Measurements from ENCODE around the gene STAB1. TPM values are rescaled to one million over a fixed set of nuclear protein-coding genes. Genes with fewer than 3 reads are reported as not detected.

STAB1 gene, protein sequence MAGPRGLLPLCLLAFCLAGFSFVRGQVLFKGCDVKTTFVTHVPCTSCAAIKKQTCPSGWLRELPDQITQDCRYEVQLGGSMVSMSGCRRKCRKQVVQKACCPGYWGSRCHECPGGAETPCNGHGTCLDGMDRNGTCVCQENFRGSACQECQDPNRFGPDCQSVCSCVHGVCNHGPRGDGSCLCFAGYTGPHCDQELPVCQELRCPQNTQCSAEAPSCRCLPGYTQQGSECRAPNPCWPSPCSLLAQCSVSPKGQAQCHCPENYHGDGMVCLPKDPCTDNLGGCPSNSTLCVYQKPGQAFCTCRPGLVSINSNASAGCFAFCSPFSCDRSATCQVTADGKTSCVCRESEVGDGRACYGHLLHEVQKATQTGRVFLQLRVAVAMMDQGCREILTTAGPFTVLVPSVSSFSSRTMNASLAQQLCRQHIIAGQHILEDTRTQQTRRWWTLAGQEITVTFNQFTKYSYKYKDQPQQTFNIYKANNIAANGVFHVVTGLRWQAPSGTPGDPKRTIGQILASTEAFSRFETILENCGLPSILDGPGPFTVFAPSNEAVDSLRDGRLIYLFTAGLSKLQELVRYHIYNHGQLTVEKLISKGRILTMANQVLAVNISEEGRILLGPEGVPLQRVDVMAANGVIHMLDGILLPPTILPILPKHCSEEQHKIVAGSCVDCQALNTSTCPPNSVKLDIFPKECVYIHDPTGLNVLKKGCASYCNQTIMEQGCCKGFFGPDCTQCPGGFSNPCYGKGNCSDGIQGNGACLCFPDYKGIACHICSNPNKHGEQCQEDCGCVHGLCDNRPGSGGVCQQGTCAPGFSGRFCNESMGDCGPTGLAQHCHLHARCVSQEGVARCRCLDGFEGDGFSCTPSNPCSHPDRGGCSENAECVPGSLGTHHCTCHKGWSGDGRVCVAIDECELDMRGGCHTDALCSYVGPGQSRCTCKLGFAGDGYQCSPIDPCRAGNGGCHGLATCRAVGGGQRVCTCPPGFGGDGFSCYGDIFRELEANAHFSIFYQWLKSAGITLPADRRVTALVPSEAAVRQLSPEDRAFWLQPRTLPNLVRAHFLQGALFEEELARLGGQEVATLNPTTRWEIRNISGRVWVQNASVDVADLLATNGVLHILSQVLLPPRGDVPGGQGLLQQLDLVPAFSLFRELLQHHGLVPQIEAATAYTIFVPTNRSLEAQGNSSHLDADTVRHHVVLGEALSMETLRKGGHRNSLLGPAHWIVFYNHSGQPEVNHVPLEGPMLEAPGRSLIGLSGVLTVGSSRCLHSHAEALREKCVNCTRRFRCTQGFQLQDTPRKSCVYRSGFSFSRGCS (N-terminal part only)
- total RNA-seq: under 1 TPM; 0.09 to 0.14 TPM

DNA sequence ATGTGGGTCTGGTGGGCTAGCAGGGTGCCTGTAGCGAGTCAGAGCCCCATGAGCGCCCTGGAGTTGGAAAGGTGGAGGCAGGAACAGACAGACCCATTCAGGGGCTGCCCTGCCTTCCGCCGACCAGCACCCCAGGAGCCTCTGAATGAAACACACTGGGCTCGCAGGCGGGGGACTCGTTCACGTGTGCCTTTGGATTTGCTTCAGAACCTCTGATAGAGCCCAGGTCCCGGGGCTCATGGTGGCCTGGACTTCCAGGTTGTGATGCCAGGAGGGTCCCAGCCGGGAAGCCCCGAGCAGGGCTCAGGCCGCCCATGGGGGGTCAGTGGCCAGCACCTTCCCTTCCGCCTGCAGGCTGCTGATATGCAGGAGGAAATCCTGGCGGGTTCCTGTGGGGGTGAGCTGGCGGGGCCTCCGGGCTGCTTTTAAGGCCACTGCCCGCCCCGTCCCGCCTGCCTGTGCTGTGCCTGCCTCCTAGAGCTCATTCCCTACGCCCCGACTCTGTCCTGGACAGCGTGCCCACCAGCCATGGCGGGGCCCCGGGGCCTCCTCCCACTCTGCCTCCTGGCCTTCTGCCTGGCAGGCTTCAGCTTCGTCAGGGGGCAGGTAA, at the start of gene STAB1:
Gene STAB1 (plus strand): TSS at position 453 of the 610 bp plus-strand sequence. CDS start 76 bp downstream, at position 529.
- Mint-ChIP-seq H3K9me3 (ENCODE audit: low read depth) (no peaks in the 10 kb centered on the region), H3K36me3 (ENCODE audit: low read depth) (peaks cover 15% of the 10 kb centered on the region), H3K4me3 (no peak within 1 kb of the TSS), H3K27me3 (peaks cover 2% of the 10 kb centered on the region), H3K27ac (no peak within 1 kb of the TSS), H3K4me1 (no peaks in the 10 kb centered on the region)
- ATAC-seq (no peak), DNase-seq (no peak)
- POLR2A ChIA-PET: interaction anchor here (0.6 kb wide), 2 partner anchors 26 to 145 kb away, joined by 3 to 5 read pairs; no protein-coding TSS in a partner anchor
- intact Hi-C loops (cut with DNase I, micrococcal nuclease): no loop called here
- CTCF ChIA-PET: interaction anchor here (0.7 to 1.1 kb wide), 2 partner anchors 11 to 20 kb away, joined by 3 read pairs; no protein-coding TSS in a partner anchor

DNA sequence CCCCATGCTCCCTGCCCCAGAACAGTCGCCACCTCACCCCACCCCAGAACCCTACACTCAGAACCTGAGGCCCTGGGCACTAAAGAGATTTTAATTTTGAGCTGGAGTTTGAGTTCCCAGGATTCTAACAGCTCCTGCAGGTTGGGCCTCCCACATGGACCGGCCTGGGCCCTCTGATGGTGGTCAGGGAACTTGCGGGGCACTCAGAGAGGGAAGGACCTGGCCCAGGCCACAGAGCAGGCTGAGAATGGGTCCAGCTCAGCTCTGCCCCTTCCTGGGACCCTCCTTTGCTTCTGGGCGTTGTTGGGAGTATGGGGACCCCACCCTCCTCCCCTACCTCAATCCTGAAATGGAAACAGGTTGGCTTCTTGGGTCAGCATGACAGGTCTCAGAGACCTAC, 49.1 kb upstream of the STAB1 start:
- no peaks in the 10 kb centered on the region for H3K9me3 Mint-ChIP-seq (ENCODE audit: low read depth)

GRCh38 chr3:52446631-52447511, 48.3 kb upstream of the STAB1 start:
- Mint-ChIP-seq H3K9me3 (ENCODE audit: low read depth) (no peaks in the 10 kb centered on the region), H3K36me3 (ENCODE audit: low read depth) (no peaks in the 10 kb centered on the region), H3K27me3 (no peaks in the 10 kb centered on the region), H3K27ac (no peak overlapping the region), H3K4me3 (no peak overlapping the region), H3K4me1 (no peaks in the 10 kb centered on the region)
- CTCF ChIA-PET: interaction anchor here (0.5 to 6.9 kb wide), 16 partner anchors 8 to 214 kb away, joined by 3 to 97 read pairs (median 5); partner anchors contain the start of gene UQCC5
- intact Hi-C loops (cut with DNase I, micrococcal nuclease): loop anchor here (1.0 to 10.0 kb wide), 5 partner anchors 19 to 446 kb away; partner anchors contain the start of gene TLR9 (in 1 of the 2)
- POLR2A ChIA-PET: no interaction called here
- peak; percentile 73 for ATAC-seq
- DNase-seq: peak; percentile 83

More for the DNA sequence above, 49.1 kb upstream of the STAB1 start:
- Mint-ChIP-seq H3K4me1 (no peaks in the 10 kb centered on the region), H3K27me3 (no peaks in the 10 kb centered on the region), H3K36me3 (ENCODE audit: low read depth) (no peaks in the 10 kb centered on the region), H3K27ac (no peak overlapping the region), H3K4me3 (no peak overlapping the region)
- ChIA-PET POLR2A (no interaction called here), CTCF (interaction anchor here (0.6 to 6.9 kb wide), 13 partner anchors 7 to 107 kb away, joined by 3 to 97 read pairs (median 5); partner anchors contain the start of genes TNNC1 and UQCC5)
- ATAC-seq: no peak
- intact Hi-C loops (cut with DNase I, micrococcal nuclease): loop anchor here (2.0 to 10.0 kb wide), 3 partner anchors 221 to 445 kb away; partner anchors contain the start of gene TLR9 (in 1 of the 2)
- DNase-seq: no peak

DNA sequence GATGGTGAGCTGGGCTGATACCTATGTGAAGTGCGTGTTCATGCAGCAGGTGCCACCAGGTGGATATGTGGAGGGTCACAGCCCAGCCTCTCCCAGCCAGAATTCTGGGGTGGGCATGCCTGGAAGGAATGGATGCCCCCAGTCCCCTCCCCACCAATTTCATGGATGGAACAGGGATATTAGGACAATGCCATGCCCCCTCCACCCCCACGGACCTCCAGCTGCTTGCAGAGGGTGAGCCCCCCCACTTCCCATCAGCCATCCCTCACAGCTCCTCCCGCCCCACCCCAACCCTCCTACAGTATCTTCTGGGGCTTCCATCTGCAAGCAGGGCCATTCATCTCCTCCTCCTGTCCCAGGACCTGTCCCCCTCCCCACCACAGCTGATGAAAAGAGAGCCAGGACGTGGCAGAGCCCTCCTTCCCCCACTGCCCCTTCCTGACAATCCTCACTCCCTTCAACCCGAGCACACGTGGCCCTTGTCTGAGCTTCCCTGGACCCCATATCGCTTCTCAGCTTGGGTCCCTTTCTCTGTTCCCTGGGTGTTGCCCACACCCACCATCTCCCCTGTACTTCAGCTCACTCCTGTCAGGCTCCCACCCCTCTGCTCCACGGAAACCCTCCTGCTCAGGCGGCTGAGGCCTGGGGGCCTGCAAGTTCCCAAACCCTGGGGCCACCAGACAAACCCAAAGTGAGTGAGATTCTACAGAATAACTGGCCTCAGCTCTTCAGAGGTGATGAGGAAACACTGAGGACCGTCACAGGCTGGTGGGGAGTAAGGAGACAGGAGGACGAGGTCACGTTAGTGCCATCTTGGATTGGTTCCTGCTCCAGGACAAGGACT, 47.4 kb upstream of the STAB1 start:
- CTCF ChIA-PET: interaction anchor here (0.5 to 6.9 kb wide), 20 partner anchors 9 to 446 kb away, joined by 3 to 97 read pairs (median 4); no protein-coding TSS in a partner anchor

GRCh38 chr3:52450489-52451236, 44.5 kb upstream of the STAB1 start:
- H3K27me3 Mint-ChIP-seq: no peaks in the 10 kb centered on the region
- no peaks in the 10 kb centered on the region for H3K9me3 Mint-ChIP-seq (ENCODE audit: low read depth)
- POLR2A ChIA-PET: no interaction called here

More for the DNA sequence above, 47.4 kb upstream of the STAB1 start:
- no peak overlapping the region for H3K4me3 Mint-ChIP-seq
- H3K27ac Mint-ChIP-seq: no peak overlapping the region
- intact Hi-C loops (cut with DNase I, micrococcal nuclease): loop anchor here (1.0 to 10.0 kb wide), 5 partner anchors 19 to 447 kb away; partner anchors contain the start of gene TLR9 (in 1 of the 2)
- ATAC-seq (no peak), DNase-seq (no peak)
- no peaks in the 10 kb centered on the region for H3K4me1 Mint-ChIP-seq
- POLR2A ChIA-PET: no interaction called here
- no peaks in the 10 kb centered on the region for H3K27me3 Mint-ChIP-seq
- H3K36me3 Mint-ChIP-seq (ENCODE audit: low read depth): no peaks in the 10 kb centered on the region
- H3K9me3 Mint-ChIP-seq (ENCODE audit: low read depth): no peaks in the 10 kb centered on the region

DNA sequence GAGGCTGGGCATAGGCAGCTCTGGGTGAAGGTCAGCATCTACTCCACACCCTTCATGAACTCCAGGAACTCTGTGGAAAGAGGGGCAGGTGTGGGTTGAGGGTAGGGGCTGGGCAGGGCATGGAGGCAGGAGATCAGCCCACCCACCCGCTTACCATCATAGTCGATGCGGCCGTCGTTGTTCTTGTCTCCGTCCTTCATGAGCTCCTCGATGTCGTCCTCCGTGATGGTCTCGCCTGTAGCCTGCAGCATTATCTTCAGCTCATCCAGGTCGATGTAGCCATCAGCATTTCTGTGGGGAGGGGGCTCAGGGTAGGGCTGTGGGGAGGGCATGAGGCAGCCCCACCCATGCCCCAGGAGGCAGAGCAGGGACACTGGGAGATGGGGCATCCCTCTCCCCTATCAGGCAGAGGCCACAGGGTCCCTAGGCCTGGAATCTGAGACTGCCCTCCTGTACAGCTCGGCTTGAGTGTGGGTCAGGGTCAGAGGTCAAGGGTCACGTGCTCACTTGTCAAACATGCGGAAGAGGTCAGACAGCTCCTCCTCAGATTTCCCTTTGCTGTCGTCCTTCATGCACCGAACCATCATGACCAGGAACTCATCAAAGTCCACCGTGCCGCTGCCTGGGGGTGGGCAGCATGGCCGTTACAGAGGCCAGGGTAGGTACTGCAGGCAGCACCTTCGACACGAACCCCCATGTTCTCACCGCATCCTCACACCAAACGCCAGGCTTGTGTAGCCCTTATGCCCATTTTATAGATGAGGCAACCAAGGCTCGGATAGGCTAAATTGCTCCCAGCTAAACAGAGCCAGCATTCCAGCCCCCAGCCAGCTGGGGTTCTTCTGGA, 43.7 kb upstream of the STAB1 start:
- no peaks in the 10 kb centered on the region for H3K36me3 Mint-ChIP-seq (ENCODE audit: low read depth)
- no peak overlapping the region for H3K27ac Mint-ChIP-seq
- H3K4me3 Mint-ChIP-seq: no peak overlapping the region
- ChIA-PET CTCF (interaction anchor here (0.6 to 0.9 kb wide), 4 partner anchors 27 to 435 kb away, joined by 3 read pairs; no protein-coding TSS in a partner anchor), POLR2A (interaction anchor here (0.6 kb wide), 1 partner anchor 28 kb away, joined by 3 read pairs; no protein-coding TSS in a partner anchor)
- H3K9me3 Mint-ChIP-seq (ENCODE audit: low read depth): no peaks in the 10 kb centered on the region
- H3K4me1 Mint-ChIP-seq: peaks cover 23% of the 10 kb centered on the region
- ATAC-seq (no peak), DNase-seq (no peak)
- intact Hi-C loops (cut with DNase I, micrococcal nuclease): no loop called here
- H3K27me3 Mint-ChIP-seq: no peaks in the 10 kb centered on the region

More at GRCh38 chr3:52450489-52451236, 44.5 kb upstream of the STAB1 start:
- ATAC-seq: no peak
- H3K4me3 Mint-ChIP-seq: no peak overlapping the region
- CTCF ChIA-PET: interaction anchor here (0.6 to 1.4 kb wide), 4 partner anchors 20 to 434 kb away, joined by 3 to 4 read pairs (median 3); no protein-coding TSS in a partner anchor
- H3K4me1 Mint-ChIP-seq: peaks cover 18% of the 10 kb centered on the region
- H3K36me3 Mint-ChIP-seq (ENCODE audit: low read depth): no peaks in the 10 kb centered on the region
- intact Hi-C loops (cut with DNase I, micrococcal nuclease): no loop called here
- no peak overlapping the region for H3K27ac Mint-ChIP-seq
- DNase-seq: no peak

DNA sequence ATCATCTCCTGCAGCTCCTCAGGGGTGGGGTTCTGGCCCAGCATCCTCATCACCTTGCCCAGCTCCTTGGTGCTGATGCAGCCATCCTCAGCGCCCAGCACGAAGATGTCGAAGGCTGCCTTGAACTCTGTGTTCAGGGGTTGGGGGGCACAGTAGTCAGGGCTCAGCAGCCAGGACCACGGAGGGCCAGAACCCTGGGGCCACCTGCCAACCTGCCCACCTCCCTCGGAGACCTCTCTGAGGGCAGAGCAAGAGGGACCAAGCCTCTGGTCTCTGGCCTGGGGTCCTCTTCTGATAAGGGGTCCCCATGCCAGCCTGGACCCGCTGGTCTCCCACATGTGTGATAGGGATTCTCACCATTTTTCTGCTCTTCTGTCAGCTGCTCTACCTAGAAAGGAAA, 43.0 kb upstream of the STAB1 start:
- intact Hi-C loops (cut with DNase I, micrococcal nuclease): no loop called here
- POLR2A ChIA-PET: no interaction called here

More for the DNA sequence above, 43.0 kb upstream of the STAB1 start:
- no peaks in the 10 kb centered on the region for H3K9me3 Mint-ChIP-seq (ENCODE audit: low read depth)
- ATAC-seq: no peak
- H3K4me3 Mint-ChIP-seq: no peak overlapping the region
- DNase-seq: no peak
- peaks cover 28% of the 10 kb centered on the region for H3K4me1 Mint-ChIP-seq
- no peak overlapping the region for H3K27ac Mint-ChIP-seq
- CTCF ChIA-PET: interaction anchor here (0.9 kb wide), 3 partner anchors 27 to 92 kb away, joined by 3 read pairs; no protein-coding TSS in a partner anchor
- H3K36me3 Mint-ChIP-seq (ENCODE audit: low read depth): peaks cover 1% of the 10 kb centered on the region
- no peaks in the 10 kb centered on the region for H3K27me3 Mint-ChIP-seq
